HepG2 (cell line): ENCODE results near the gene ZFPM1. TPM values are rescaled to one million over a fixed set of nuclear protein-coding genes. Genes with fewer than 3 reads are reported as not detected.

ENCODE experiments used
- ASH2L ChIP-seq: fragments of 300-600, 200-600 bp; sonication (generic); IDR thresholded peaks from 2 replicates; pipeline ENCODE4 v1.7.0; 2017; ENCODE audit warnings: low read depth, mild to moderate bottlenecking, moderate library complexity, mixed read lengths, low read length; ENCODE audit not compliant: insufficient read length
- BRD4 ChIP-seq: sonication (generic); formaldehyde crosslinking; IDR thresholded peaks from 2 replicates; pipeline ENCODE4 v1.4.0; 2020; ENCODE audit warnings: missing genetic modification reagents
- DDIT3 ChIP-seq: sonication (generic); formaldehyde crosslinking; IDR thresholded peaks from 2 replicates; pipeline ENCODE4 v1.4.0; 2020; ENCODE audit warnings: mild to moderate bottlenecking, missing genetic modification reagents
- E2F5 ChIP-seq: sonication (generic); formaldehyde crosslinking; conservative IDR thresholded peaks from 2 replicates; pipeline ENCODE4 v1.4.0; 2020; ENCODE audit warnings: missing genetic modification reagents
- ETV6 ChIP-seq: sonication (generic); formaldehyde crosslinking; conservative IDR thresholded peaks from 2 replicates; pipeline ENCODE4 v1.4.0; 2020; ENCODE audit warnings: missing genetic modification reagents
- FOXK1 ChIP-seq: sonication (generic); formaldehyde crosslinking; IDR thresholded peaks from 2 replicates; pipeline ENCODE4 v1.4.0; 2020; ENCODE audit warnings: low read depth, missing genetic modification reagents, borderline replicate concordance
- FOXO1 ChIP-seq: sonication (generic); formaldehyde crosslinking; IDR thresholded peaks from 2 replicates; pipeline ENCODE4 v1.4.0; 2020; ENCODE audit warnings: missing genetic modification reagents
- HMG20A ChIP-seq: IDR thresholded peaks from 2 replicates; pipeline ENCODE4 v1.6.1; 2016; ENCODE audit warnings: borderline replicate concordance
- HNRNPL ChIP-seq: fragments of 200-400 bp; formaldehyde crosslinking; IDR thresholded peaks from 2 replicates; pipeline ENCODE4 v1.6.1; 2017; ENCODE audit warnings: mild to moderate bottlenecking, low read depth, low read length
- IKZF1 ChIP-seq: fragments of 450-650 bp; IDR thresholded peaks from 2 replicates; pipeline ENCODE4 v1.7.1; 2016
- NCOA5 ChIP-seq: sonication (generic); formaldehyde crosslinking; IDR thresholded peaks from 2 replicates; pipeline ENCODE4 v1.4.0; 2020; ENCODE audit warnings: missing genetic modification reagents
- PCBP2 ChIP-seq: fragments of 200-400 bp; formaldehyde crosslinking; optimal IDR thresholded peaks from 2 replicates; pipeline ENCODE3; 2018; ENCODE audit warnings: low read length, low read depth; ENCODE audit not compliant: poor library complexity, severe bottlenecking
- SIN3A ChIP-seq: IDR thresholded peaks from 2 replicates; pipeline ENCODE4 v1.6.1; 2011; ENCODE audit warnings: low read depth, mild to moderate bottlenecking, control low read depth, low read length, borderline replicate concordance
- THYN1 ChIP-seq: sonication (generic); formaldehyde crosslinking; IDR thresholded peaks from 2 replicates; pipeline ENCODE4 v1.8.1; 2023; ENCODE audit warnings: low read depth, mild to moderate bottlenecking, moderate library complexity, missing genetic modification reagents, borderline replicate concordance
- XBP1 ChIP-seq: sonication (generic); formaldehyde crosslinking; IDR thresholded peaks from 2 replicates; pipeline ENCODE4 v1.5.0; 2020; ENCODE audit warnings: missing genetic modification reagents
- ZBTB43 ChIP-seq: sonication (generic); formaldehyde crosslinking; conservative IDR thresholded peaks from 2 replicates; pipeline ENCODE4 v1.4.0; 2020; ENCODE audit warnings: missing genetic modification reagents
- ZNF143 ChIP-seq: sonication (generic); formaldehyde crosslinking; IDR thresholded peaks from 2 replicates; pipeline ENCODE4 v1.4.0; 2020; ENCODE audit warnings: missing genetic modification reagents
- ZNF224 ChIP-seq: sonication (generic); formaldehyde crosslinking; IDR thresholded peaks from 2 replicates; pipeline ENCODE4 v1.5.0; 2020; ENCODE audit warnings: mild to moderate bottlenecking, missing genetic modification reagents
- ZNF446 ChIP-seq: sonication (generic); formaldehyde crosslinking; IDR thresholded peaks from 2 replicates; pipeline ENCODE4 v1.5.0; 2020; ENCODE audit warnings: mild to moderate bottlenecking, missing genetic modification reagents
- ZNF564 ChIP-seq: sonication (generic); formaldehyde crosslinking; IDR thresholded peaks from 2 replicates; pipeline ENCODE4 v1.8.1; 2023; ENCODE audit warnings: mild to moderate bottlenecking, missing genetic modification reagents
- polyA plus RNA-seq, 8 experiments: library from polyadenylated mRNA; depleted of rRNA in 3 of 8; stranded (reverse) in 7 of 8; unstranded in 1 of 8; fragments of >200 nt; fragmentation: Illumina TruSeq in 4 of 8; extraction: Trizol in 4 of 8; gene quantifications; 2 replicates each; pipeline versions ENCODE4 v1.2.1 to v1.2.3, GENCODE V29; 2011 to 2016; ENCODE audit warnings: low read depth in 4 of 8, missing spikeins in 1 of 8, mixed read lengths in 1 of 8; ENCODE audit not compliant: insufficient read depth in 1 of 8
- total RNA-seq, 5 experiments: library from RNA; depleted of rRNA; stranded (reverse); fragments of >200 nt; fragmentation: Illumina TruSeq; extraction: Trizol; gene quantifications; 2 replicates each; pipeline ENCODE4 v1.2.3, GENCODE V29; 2016; ENCODE audit warnings: low read depth in 1 of 5
- TF ChIP-seq, protein P1 (sequence below): sonication (generic); formaldehyde crosslinking; IDR thresholded peaks from 2 replicates; pipeline ENCODE4 v1.5.0; 2020; ENCODE audit warnings: missing genetic modification reagents
- TF ChIP-seq, protein P2 (sequence below): sonication (generic); formaldehyde crosslinking; conservative IDR thresholded peaks from 2 replicates; pipeline ENCODE4 v1.8.0; 2022; ENCODE audit warnings: missing genetic modification reagents
- TF ChIP-seq, protein P3 (sequence below): IDR thresholded peaks from 2 replicates; pipeline ENCODE4 v1.6.1; 2016

The ZFPM1 gene
- total and polyA plus RNA-seq, 2 of the 13 experiments (the other 11 are each of a cell fraction or from before 2014, with no cell fraction given) = 1.3 to 3.8 TPM

DNA sequence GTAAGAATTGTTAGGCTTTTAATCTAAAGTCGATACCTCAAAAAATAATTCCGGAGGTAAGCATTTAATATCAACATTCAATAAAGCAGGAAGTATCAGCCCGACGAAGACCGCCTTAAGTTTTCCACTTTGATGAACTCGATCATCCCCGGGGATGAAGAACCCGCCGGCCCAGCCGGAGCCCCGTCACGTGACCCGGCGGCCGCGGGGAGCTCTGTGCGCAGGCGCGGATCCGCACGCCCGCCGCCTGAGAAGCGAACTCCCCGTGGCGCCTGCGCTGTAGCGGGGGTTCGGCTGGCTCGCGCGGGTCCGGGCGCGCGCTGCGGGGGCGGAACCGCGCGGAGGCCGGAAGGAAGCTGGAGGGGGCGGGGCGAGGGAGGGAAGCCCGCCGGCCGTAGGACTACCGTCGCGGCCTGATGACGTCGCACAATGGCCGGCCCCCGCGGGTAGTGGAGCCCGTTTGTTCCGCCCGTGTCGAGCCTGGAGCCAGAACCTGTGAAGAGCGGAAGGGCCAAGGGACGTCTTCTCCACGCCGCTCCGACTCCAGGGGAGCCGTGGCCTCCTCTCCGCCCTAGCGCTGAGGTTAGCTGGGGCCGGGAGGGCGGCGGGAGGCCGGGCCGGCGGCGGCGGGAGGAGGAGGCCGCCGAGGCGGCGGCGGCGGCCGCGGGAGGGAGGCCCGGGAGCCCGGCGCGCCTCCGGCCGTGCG, 117.1 kb downstream of the ZFPM1 start, which contains the start of gene ZC3H18 (continued):
- TF ChIP-seq, protein P1, sequence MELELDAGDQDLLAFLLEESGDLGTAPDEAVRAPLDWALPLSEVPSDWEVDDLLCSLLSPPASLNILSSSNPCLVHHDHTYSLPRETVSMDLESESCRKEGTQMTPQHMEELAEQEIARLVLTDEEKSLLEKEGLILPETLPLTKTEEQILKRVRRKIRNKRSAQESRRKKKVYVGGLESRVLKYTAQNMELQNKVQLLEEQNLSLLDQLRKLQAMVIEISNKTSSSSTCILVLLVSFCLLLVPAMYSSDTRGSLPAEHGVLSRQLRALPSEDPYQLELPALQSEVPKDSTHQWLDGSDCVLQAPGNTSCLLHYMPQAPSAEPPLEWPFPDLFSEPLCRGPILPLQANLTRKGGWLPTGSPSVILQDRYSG (CRISPR knock-in tag) = peak; percentile 68; the same call in 1 of the 2 replicates
- TF ChIP-seq, protein P2, sequence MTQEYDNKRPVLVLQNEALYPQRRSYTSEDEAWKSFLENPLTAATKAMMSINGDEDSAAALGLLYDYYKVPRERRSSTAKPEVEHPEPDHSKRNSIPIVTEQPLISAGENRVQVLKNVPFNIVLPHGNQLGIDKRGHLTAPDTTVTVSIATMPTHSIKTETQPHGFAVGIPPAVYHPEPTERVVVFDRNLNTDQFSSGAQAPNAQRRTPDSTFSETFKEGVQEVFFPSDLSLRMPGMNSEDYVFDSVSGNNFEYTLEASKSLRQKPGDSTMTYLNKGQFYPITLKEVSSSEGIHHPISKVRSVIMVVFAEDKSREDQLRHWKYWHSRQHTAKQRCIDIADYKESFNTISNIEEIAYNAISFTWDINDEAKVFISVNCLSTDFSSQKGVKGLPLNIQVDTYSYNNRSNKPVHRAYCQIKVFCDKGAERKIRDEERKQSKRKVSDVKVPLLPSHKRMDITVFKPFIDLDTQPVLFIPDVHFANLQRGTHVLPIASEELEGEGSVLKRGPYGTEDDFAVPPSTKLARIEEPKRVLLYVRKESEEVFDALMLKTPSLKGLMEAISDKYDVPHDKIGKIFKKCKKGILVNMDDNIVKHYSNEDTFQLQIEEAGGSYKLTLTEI (CRISPR knock-in tag) = no peak
- TF ChIP-seq FOXO1 (CRISPR knock-in tag) (peak; percentile 41; the same call in 1 of the 2 replicates), XBP1 (CRISPR knock-in tag) (peak; percentile 53; the same call in 1 of the 2 replicates), HMG20A (CRISPR knock-in tag) (no peak), IKZF1 (no peak), HNRNPL (no peak), THYN1 (CRISPR knock-in tag) (no peak), E2F5 (peak; percentile 88), NCOA5 (CRISPR knock-in tag) (no peak), PCBP2 (no peak), ZBTB43 (CRISPR knock-in tag) (0 out of 2 replicates have a peak, but pooled peaks have one; percentile 58), BRD4 (CRISPR knock-in tag) (peak; percentile 82), ZNF564 (CRISPR knock-in tag) (no peak), FOXK1 (peak; percentile 93; the same call in 1 of the 2 replicates), SIN3A (peak; percentile 85), ZNF143 (0 out of 2 replicates have a peak, but pooled peaks have one; percentile 27), ETV6 (CRISPR knock-in tag) (peak; percentile 80), ZNF446 (peak; percentile 61), DDIT3 (no peak), ASH2L (peak; percentile 83), ZNF224 (0 out of 2 replicates have a peak, but pooled peaks have one; percentile 6)
- TF ChIP-seq, protein P3, sequence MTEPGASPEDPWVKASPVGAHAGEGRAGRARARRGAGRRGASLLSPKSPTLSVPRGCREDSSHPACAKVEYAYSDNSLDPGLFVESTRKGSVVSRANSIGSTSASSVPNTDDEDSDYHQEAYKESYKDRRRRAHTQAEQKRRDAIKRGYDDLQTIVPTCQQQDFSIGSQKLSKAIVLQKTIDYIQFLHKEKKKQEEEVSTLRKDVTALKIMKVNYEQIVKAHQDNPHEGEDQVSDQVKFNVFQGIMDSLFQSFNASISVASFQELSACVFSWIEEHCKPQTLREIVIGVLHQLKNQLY = no peak
